Parathyroid adenoma (tissue), 2 donors: ENCODE results near the gene DOK3.

Source experiments
- H2AFZ ChIP-seq: fragments of 300-600 bp; sonication (generic); one replicate; pipeline ENCODE4 v1.7.0; 2017; ENCODE audit warnings: antibody characterized with exemption, mild to moderate bottlenecking
- H3K27ac ChIP-seq: fragments of 300-600 bp; sonication (generic); one replicate; pipeline ENCODE4 v1.7.0; 2017
- H3K27me3 ChIP-seq: fragments of 300-600 bp; sonication (generic); one replicate; pipeline ENCODE4 v1.7.0; 2017; ENCODE audit warnings: low read length; ENCODE audit not compliant: control insufficient read depth, insufficient read depth
- H3K36me3 ChIP-seq: fragments of 300-600 bp; sonication (generic); one replicate; pipeline ENCODE4 v1.7.0; 2017; ENCODE audit warnings: low read length; ENCODE audit not compliant: control insufficient read depth, insufficient read depth
- H3K4me1 ChIP-seq: fragments of 300-600 bp; sonication (generic); one replicate; pipeline ENCODE4 v1.7.0; 2017; ENCODE audit warnings: control low read depth
- H3K4me2 ChIP-seq: fragments of 300-600 bp; sonication (generic); one replicate; pipeline ENCODE4 v1.7.0; 2017; ENCODE audit warnings: low read length
- H3K4me3 ChIP-seq: fragments of 300-600 bp; sonication (generic); one replicate; pipeline ENCODE4 v1.7.0; 2017; ENCODE audit warnings: low read depth, low read length
- H3K79me2 ChIP-seq: fragments of 300-600 bp; sonication (generic); one replicate; pipeline ENCODE4 v1.7.0; 2017; ENCODE audit warnings: control low read depth
- H3K9ac ChIP-seq: fragments of 300-600 bp; sonication (generic); one replicate; pipeline ENCODE4 v1.7.0; 2017; ENCODE audit warnings: mild to moderate bottlenecking
- H3K9me3 ChIP-seq: fragments of 300-600 bp; sonication (generic); one replicate; pipeline ENCODE4 v1.7.0; 2017; ENCODE audit warnings: low read length; ENCODE audit not compliant: control insufficient read depth
- TF ChIP-seq, protein P1 (sequence below): fragments of 300-600 bp; sonication (generic); IDR thresholded peaks from one replicate; pipeline ENCODE4 v1.7.0; 2017; ENCODE audit warnings: antibody characterized with exemption, mild to moderate bottlenecking
- donor health status: primary hyperparathyroidism.

Gene DOK3

DNA sequence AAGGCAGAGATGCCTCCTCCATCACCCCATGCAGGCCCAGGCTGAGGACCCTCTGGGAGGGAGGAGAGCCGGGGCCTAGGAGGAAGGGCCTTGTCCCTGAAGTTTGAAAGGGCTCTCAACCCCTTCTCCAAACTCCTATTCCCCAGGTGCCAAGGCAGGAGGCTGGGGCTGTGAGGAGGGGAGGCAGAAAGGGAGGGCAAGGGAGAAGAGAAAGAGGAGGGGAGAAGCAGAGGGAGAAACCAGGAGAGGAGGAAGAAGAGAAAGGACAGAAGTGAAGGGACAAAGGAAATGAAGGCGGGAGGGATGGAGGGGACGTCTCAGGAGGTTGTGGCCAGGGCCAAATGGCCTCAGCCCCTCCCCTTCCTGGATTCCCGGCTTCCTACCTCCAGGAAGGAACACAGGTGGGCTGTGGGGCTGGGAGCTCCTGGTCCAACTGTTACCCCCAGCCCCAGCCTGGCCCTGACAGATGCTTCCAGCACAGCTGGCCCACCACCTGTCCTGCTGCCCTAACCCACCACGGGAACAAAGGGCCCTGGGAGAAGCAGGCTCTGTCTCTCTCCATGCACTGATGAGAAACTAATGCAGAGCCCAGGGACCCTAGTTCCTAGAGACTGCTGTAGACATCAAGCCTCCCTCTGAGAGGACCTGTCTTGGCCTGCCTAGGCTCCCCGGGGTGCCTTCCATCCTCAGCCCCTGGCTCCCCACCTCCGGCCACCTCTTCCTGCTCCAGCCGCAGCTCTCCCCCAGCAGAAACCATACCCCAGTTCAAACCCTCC lies 39.7 kb downstream of the DOK3 start:
- no peak overlapping the region for H3K27ac ChIP-seq
- no peak overlapping the region for H3K4me2 ChIP-seq
- TF ChIP-seq, protein P1, sequence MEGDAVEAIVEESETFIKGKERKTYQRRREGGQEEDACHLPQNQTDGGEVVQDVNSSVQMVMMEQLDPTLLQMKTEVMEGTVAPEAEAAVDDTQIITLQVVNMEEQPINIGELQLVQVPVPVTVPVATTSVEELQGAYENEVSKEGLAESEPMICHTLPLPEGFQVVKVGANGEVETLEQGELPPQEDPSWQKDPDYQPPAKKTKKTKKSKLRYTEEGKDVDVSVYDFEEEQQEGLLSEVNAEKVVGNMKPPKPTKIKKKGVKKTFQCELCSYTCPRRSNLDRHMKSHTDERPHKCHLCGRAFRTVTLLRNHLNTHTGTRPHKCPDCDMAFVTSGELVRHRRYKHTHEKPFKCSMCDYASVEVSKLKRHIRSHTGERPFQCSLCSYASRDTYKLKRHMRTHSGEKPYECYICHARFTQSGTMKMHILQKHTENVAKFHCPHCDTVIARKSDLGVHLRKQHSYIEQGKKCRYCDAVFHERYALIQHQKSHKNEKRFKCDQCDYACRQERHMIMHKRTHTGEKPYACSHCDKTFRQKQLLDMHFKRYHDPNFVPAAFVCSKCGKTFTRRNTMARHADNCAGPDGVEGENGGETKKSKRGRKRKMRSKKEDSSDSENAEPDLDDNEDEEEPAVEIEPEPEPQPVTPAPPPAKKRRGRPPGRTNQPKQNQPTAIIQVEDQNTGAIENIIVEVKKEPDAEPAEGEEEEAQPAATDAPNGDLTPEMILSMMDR = no peak
- no peak overlapping the region for H3K4me3 ChIP-seq
- peaks cover 16% of the 10 kb centered on the region for H3K4me1 ChIP-seq
- H3K9me3 ChIP-seq = no peaks in the 10 kb centered on the region
- no peak overlapping the region for H3K9ac ChIP-seq
- H3K27me3 ChIP-seq = no peaks in the 10 kb centered on the region
- no peaks in the 10 kb centered on the region for H3K36me3 ChIP-seq
- H3K79me2 ChIP-seq = peaks cover 24% of the 10 kb centered on the region
- no peak overlapping the region for H2AFZ ChIP-seq

DNA sequence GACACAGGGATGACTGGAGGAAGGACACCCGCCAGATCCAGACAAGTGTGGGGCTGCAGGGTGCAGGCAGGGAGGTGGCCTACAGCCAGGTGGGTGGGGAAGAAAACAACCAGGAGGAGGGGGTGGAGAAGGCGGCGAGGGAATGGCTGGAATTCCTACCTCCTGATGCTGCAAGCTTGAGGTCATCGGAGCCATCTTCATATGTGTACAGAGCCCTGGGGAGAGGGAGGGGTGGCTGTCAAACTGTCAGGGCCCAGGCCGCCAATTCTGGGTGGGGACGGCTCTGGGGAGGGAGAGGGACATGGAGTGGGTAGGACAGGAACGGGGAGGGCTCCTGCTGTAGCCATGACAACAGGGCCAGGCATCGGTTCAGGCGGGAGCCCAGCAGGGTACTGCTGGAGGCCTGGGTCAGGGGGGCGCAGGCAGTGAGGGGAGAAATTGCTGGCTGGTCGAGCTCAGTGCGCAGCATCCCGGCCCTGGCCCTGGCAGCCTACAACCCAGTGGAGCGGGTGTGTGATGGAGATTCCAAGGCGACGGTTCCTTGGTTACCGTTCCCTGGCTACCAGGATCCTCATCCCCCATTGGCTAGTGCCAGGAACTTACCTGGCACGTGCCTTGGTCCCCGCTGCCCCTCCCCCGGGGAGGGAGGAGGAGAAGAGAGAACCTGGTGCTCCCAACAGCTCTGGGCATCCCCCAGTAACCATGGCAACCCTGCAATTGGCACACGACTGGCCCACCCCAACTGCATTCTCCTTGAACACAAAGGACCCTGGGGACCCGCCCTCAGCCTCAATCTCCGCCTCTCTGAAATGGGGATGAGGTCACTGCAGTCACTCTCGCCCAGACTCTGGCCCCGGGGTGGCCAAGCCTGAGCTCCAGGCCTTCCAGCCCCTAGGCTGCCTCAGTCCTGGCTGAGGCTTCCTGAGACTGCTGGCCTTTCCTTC lies 40.7 kb downstream of the DOK3 start:
- no peak overlapping the region for H3K4me3 ChIP-seq
- H3K9me3 ChIP-seq = no peaks in the 10 kb centered on the region
- peaks cover 24% of the 10 kb centered on the region for H3K79me2 ChIP-seq
- no peak overlapping the region for H2AFZ ChIP-seq
- no peak overlapping the region for H3K9ac ChIP-seq
- no peaks in the 10 kb centered on the region for H3K36me3 ChIP-seq
- H3K4me2 ChIP-seq = no peak overlapping the region
- no peaks in the 10 kb centered on the region for H3K27me3 ChIP-seq
- H3K4me1 ChIP-seq = peaks cover 14% of the 10 kb centered on the region
- no peak overlapping the region for H3K27ac ChIP-seq
- TF ChIP-seq, protein P1 = no peak

DNA sequence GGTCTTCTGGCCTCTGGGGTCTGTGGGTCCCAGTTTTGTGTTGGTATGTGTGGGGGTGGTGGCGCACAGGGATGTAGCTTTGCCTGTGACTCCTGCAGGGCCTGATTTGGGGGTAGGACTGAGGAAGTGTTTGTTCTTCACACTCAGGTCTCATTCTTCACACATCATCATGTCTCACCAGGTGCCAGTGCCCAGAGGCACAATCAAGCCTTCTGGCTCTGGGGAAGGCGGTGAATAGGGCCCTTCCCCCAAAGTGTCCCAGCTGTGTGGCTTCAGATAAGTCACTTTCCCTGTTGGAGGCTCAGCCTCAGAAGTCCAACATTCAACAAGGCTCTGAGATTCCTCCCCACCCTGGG lies 41.3 kb downstream of the DOK3 start:
- H3K27ac ChIP-seq = no peak overlapping the region
- no peak overlapping the region for H3K4me3 ChIP-seq
- no peak overlapping the region for H3K9ac ChIP-seq
- peaks cover 14% of the 10 kb centered on the region for H3K4me1 ChIP-seq
- H3K79me2 ChIP-seq = peaks cover 24% of the 10 kb centered on the region
- no peaks in the 10 kb centered on the region for H3K9me3 ChIP-seq
- TF ChIP-seq, protein P1 = no peak
- no peak overlapping the region for H3K4me2 ChIP-seq
- no peaks in the 10 kb centered on the region for H3K27me3 ChIP-seq
- no peak overlapping the region for H2AFZ ChIP-seq
- no peaks in the 10 kb centered on the region for H3K36me3 ChIP-seq

DNA sequence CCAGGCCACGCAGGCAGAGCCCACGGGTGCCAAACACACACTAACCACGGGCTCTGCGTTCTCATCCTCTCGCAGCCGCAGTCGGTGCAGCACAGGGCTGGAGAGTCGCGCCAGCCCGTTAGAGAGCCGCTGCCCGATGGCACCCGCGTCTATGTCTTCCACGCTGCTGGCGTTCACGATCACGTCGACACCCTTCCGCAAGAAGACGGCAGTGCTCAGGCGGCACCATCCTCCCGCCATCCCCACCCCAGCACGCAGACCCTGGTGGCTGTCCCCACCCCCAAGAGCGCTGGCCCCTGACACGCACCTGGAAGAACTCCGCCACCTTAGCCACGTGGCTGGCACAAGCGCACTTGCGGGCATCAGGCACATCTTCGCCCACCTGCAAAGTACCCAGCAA lies 42.2 kb downstream of the DOK3 start:
- no peaks in the 10 kb centered on the region for H3K27me3 ChIP-seq
- H3K4me2 ChIP-seq = no peak overlapping the region
- no peak overlapping the region for H3K27ac ChIP-seq
- H2AFZ ChIP-seq = no peak overlapping the region
- no peaks in the 10 kb centered on the region for H3K9me3 ChIP-seq
- no peaks in the 10 kb centered on the region for H3K36me3 ChIP-seq
- TF ChIP-seq, protein P1 = no peak
- H3K4me1 ChIP-seq = peaks cover 12% of the 10 kb centered on the region
- no peak overlapping the region for H3K4me3 ChIP-seq
- no peak overlapping the region for H3K9ac ChIP-seq
- H3K79me2 ChIP-seq = peaks cover 20% of the 10 kb centered on the region
